Psoas muscle (tissue), 8 donors: ENCODE data around the gene FAM78B. TPM values are rescaled to one million over a fixed set of nuclear protein-coding genes. Genes with fewer than 3 reads are reported as not detected.

ENCODE experiments used
- ATAC-seq, 4 donors: fragments of 200-7000 bp; cut with Tn5 transposase; one replicate each; pipeline ENCODE4 v1.9.1; 2020; ENCODE audit warnings: moderate library complexity in 3 of 4, mild to moderate bottlenecking in 2 of 4
- DNase-seq, 2 donors: peaks; one replicate each; pipeline ENCODE4 v3.0.0-alpha.2; 2020
- H3K27ac ChIP-seq: fragments of 200-600 bp; one replicate; pipeline ENCODE4 v1.8.0; 2022
- H3K27me3 ChIP-seq, 3 donors: fragments of 200-600 bp in 1 of 3; one replicate each; pipeline versions ENCODE4 v1.6.1 to v1.8.0; 2013 to 2022; ENCODE audit warnings: low read length in 2 of 3, mild to moderate bottlenecking in 2 of 3, moderate library complexity in 1 of 3; ENCODE audit not compliant: insufficient read depth in 3 of 3
- H3K36me3 ChIP-seq, 2 donors: fragments of 200-600 bp in 1 of 2; one replicate each; pipeline versions ENCODE4 v1.6.1 to v1.8.0; 2013 to 2022; ENCODE audit warnings: low read depth in 1 of 2, mild to moderate bottlenecking in 1 of 2, moderate library complexity in 1 of 2; ENCODE audit not compliant: insufficient read depth in 1 of 2
- H3K4me1 ChIP-seq: fragments of 200-600 bp; one replicate; pipeline ENCODE4 v1.8.0; 2022
- H3K4me3 ChIP-seq: fragments of 200-600 bp; one replicate; pipeline ENCODE4 v1.8.0; 2022; ENCODE audit warnings: mild to moderate bottlenecking
- H3K9me3 ChIP-seq: fragments of 200-600 bp; one replicate; pipeline ENCODE4 v1.8.0; 2022
- CTCF ChIP-seq: fragments of 200-600 bp; IDR thresholded peaks from one replicate; pipeline ENCODE4 v1.8.0; 2022; ENCODE audit warnings: antibody characterized with exemption
- WGBS, 3 donors: extraction: QIAGEN DNeasy Blood & Tissue Kit; methylation state at CpG; one replicate each; pipeline versions ENCODE4 v1.1.6 to v1.1.7; 2013; 5-methylcytosine and 5-hydroxymethylcytosine counted together
- intact Hi-C, 2 donors: fragments of 100-400 bp; cut with DNase I; formaldehyde crosslinking; loops; one replicate each; pipeline versions ENCODE4 v1.11.0 to v1.14.2; 2022
- polyA plus RNA-seq, 3 donors: library from polyadenylated mRNA; stranded (reverse); fragments of 200-250 nt; gene quantifications; one replicate each; pipeline ENCODE4 v1.2.3, GENCODE V29; 2013
- total RNA-seq, 4 donors: library from RNA; stranded (reverse); fragmentation: NEBNext Ultra II Directional in 2 of 4; extraction: Animal tissue kit (Norgen Biotek cat#: 25700) in 2 of 4; gene quantifications; one replicate each; pipeline versions ENCODE4 v1.2.1 to v1.2.4, GENCODE V29; 2021 to 2023
- donor health status: healthy with polysubstance abuse.
- donor health status: DM: no; HTN: no; CAD: no; lungs with moderate emphysema.
- donor health status: Bipolar disorder and iron deficiency.
- donor health status: healthy.
- donor health status: DM: yes; HTN: yes; CAD: no.
- donor health status: DM: no; HTN: no; CAD: no.
- donor health status: DM: no; HTN: no; CAD: no.
- donor health status: DM: yes; HTN: yes; CAD: no.

Gene FAM78B
- total and polyA plus RNA-seq, 7 donors, result 1.6 to 9.8 (median 4.9) TPM

- H3K27ac ChIP-seq, result no peak overlapping the region
- TF ChIP-seq CTCF, result no peak
- H3K9me3 ChIP-seq, result no peaks in the 10 kb centered on the region
- H3K27me3 ChIP-seq, result no peaks in the 10 kb centered on the region
- no peaks in the 10 kb centered on the region for H3K4me1 ChIP-seq
- no peak for DNase-seq
- 64 to 75% (median 66%) methylated on average over 8 of the region's 8 CpGs for WGBS, 3 donors
- ATAC-seq, result no peak
- intact Hi-C loops, result no loop called here
- H3K4me3 ChIP-seq, result no peak overlapping the region
- H3K36me3 ChIP-seq, result no peaks in the 10 kb centered on the region
Observed at GRCh38 chr1:166040202-166040997, 126.4 kb downstream of the FAM78B start.

DNA sequence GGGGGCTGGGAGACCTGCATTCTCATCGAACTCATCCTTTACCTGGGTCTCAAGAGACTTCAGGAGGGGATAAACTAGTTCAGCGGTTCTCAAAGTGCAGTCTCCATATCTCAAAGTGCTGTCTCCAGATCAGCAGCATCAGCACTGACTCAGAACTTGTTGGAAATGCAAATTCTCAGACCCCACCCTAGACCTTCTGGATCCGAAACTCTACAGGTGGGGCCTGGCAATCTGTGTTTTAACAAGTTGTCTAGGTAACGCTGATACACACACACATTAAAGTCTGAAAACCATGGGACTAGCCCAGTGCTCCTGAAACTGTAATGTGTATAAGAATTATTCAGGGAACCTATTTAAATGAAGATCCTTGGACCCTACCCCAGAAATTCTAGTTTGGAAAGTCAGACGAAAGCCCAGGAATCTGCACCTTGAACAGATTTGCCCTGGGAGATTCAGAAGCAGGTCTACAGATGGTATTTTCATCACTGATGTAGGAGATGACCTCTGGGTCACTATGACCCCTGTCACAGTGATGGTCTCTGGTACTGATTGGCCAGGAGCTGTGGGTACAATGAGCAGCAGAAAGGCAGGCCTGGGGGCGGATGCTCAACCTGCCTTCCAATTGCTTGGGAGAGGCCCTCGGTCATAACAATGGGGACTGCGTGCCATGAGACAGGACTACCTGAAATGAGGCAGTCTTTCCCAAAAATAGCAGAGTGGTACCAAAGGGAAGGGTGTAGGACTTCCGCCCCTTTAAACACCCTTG, 127.2 kb downstream of the FAM78B start:
- WGBS, 3 donors, result 88 to 94% (median 92%) methylated on average over 9 of the region's 9 CpGs
- no peak overlapping the region for H3K27ac ChIP-seq
- H3K27me3 ChIP-seq, result no peaks in the 10 kb centered on the region
- ATAC-seq, result no peak
- H3K9me3 ChIP-seq, result no peaks in the 10 kb centered on the region
- intact Hi-C loops, result no loop called here
- no peaks in the 10 kb centered on the region for H3K4me1 ChIP-seq
- no peak for DNase-seq
- TF ChIP-seq CTCF, result no peak
- no peak overlapping the region for H3K4me3 ChIP-seq
- no peaks in the 10 kb centered on the region for H3K36me3 ChIP-seq

DNA sequence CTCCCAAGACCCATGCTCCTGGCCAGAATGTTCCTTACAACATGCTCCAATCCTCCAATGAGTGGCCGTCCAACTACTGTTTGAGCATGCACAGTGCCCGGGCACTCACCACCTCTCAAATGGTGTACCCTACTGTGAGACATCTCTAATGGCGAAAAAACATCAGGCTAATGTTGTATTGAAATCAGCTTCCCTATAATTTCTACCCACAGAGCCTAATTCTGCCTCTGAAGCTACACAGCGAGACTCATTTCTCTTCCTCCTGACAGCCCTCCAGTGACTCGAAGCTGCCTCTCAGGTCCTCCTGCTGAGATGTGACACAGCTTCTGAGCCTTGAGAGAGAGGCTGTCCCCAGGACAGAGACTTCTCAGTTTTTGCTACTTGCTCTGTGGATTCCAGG, 130.7 kb downstream of the FAM78B start:
- no peak for ATAC-seq
- no peaks in the 10 kb centered on the region for H3K27me3 ChIP-seq
- H3K4me1 ChIP-seq, result no peaks in the 10 kb centered on the region
- no peak overlapping the region for H3K4me3 ChIP-seq
- 89 to 93% (median 90%) methylated on average over 5 of the region's 5 CpGs for WGBS, 3 donors
- H3K36me3 ChIP-seq, result no peaks in the 10 kb centered on the region
- intact Hi-C loops, result no loop called here
- H3K9me3 ChIP-seq, result no peaks in the 10 kb centered on the region
- DNase-seq, result no peak
- TF ChIP-seq CTCF, result no peak
- no peak overlapping the region for H3K27ac ChIP-seq

DNA sequence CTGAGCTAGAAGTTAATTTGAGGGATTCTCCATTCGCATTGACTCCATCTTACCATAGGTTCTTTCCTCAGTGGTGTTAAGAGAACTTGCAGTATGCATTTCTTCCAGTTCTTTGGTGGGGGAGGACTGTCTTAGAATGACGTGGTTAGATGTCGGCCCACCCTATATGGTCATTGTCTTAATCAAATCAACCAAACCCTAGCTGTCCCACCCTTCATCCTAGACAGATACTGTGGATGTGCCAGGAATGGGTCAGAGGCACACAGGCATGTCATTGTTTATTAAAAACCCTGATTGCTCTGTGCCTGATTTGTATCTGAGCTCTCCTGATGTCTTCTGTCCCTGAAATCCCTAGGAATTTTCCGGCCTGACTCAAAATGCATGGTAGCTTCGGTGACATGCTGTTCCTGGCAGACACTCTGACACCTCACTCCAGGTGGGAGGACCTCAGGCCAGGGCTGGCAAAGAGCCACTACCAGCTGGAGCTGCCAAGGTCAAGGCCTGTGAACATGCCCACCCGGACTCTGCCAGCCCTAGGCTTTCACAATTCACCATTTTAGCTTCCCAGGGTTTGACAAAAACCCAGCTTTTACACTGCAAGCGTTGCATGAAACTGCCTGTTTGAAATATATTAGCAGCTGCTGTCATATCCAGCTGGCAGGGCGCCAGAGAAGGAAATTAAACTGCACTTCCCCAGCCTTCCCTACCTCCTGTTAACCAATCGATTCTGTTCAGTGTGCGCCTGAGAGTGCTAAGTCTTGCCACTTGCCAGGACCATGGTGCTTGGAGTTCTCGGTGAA, 134.0 kb downstream of the FAM78B start:
- no peak for TF ChIP-seq CTCF
- no peak overlapping the region for H3K27ac ChIP-seq
- H3K27me3 ChIP-seq, result no peaks in the 10 kb centered on the region
- DNase-seq (peak; percentile 15 to 57), ATAC-seq (peak in 3 of 4 donors; percentile 59 to 73 (median 63))
- no peak overlapping the region for H3K4me3 ChIP-seq
- no peaks in the 10 kb centered on the region for H3K4me1 ChIP-seq
- WGBS, 3 donors, result 23 to 25% (median 24%) methylated on average over 11 of the region's 11 CpGs
- intact Hi-C loops, result no loop called here
- no peaks in the 10 kb centered on the region for H3K36me3 ChIP-seq
- no peaks in the 10 kb centered on the region for H3K9me3 ChIP-seq
